Loucy (cell line): ENCODE results near the gene GPX3.
A peak's percentile ranks its signal among the peaks of the same experiment; 100 is the strongest.

Experiments used
- H2AFZ ChIP-seq: fragments of 200-600 bp; sonication (generic); 2 replicates; pipeline ENCODE4 v1.6.0; 2016; ENCODE audit warnings: antibody characterized with exemption, mild to moderate bottlenecking, low read length, moderate library complexity
- H3F3A ChIP-seq: fragments of 200-600 bp; 2 replicates; pipeline ENCODE4 v1.6.0; 2016; ENCODE audit warnings: antibody characterized with exemption, low read depth, mild to moderate bottlenecking
- H3K27me3 ChIP-seq: fragments of 200-600 bp; sonication (generic); 2 replicates; pipeline ENCODE4 v1.6.1; 2014; ENCODE audit warnings: low read length, mild to moderate bottlenecking; ENCODE audit not compliant: insufficient read depth, poor library complexity, severe bottlenecking
- H3K36me3 ChIP-seq: fragments of 200-600 bp; sonication (generic); 2 replicates; pipeline ENCODE4 v1.6.1; 2016; ENCODE audit warnings: low read length; ENCODE audit not compliant: insufficient read depth
- H3K4me1 ChIP-seq: fragments of 200-600 bp; sonication (generic); 2 replicates; pipeline ENCODE4 v1.5.1; 2014; ENCODE audit warnings: low read length, mild to moderate bottlenecking; ENCODE audit not compliant: insufficient read depth, poor library complexity, severe bottlenecking
- H3K4me2 ChIP-seq: fragments of 200-600 bp; sonication (generic); 2 replicates; pipeline ENCODE4 v1.6.0; 2014; ENCODE audit warnings: antibody characterized with exemption, low read length, low read depth, mild to moderate bottlenecking; ENCODE audit not compliant: poor library complexity, severe bottlenecking
- H3K4me3 ChIP-seq: fragments of 200-600 bp; sonication (generic); 2 replicates; pipeline ENCODE4 v1.5.1; 2014; ENCODE audit warnings: low read length, mild to moderate bottlenecking, mixed read lengths; ENCODE audit not compliant: poor library complexity, severe bottlenecking
- H3K79me2 ChIP-seq: fragments of 200-600 bp; sonication (generic); 2 replicates; pipeline ENCODE4 v1.6.1; 2014; ENCODE audit warnings: low read length; ENCODE audit not compliant: insufficient read depth
- H3K9ac ChIP-seq: fragments of 200-600 bp; sonication (generic); 2 replicates; pipeline ENCODE4 v1.6.0; 2014; ENCODE audit warnings: mild to moderate bottlenecking, low read depth, low read length, moderate library complexity; ENCODE audit not compliant: poor library complexity, severe bottlenecking
- H3K9me2 ChIP-seq: fragments of 200-600 bp; sonication (generic); replicated peaks from 2 replicates; pipeline ENCODE4 v1.6.1; 2016; ENCODE audit warnings: low read depth, low read length, mixed read lengths
- H3K9me3 ChIP-seq: fragments of 200-600 bp; sonication (generic); 2 replicates; pipeline ENCODE4 v1.6.1; 2014; ENCODE audit warnings: mild to moderate bottlenecking, antibody characterized with exemption, low read length, low read depth; ENCODE audit not compliant: insufficient read depth
- H4K20me1 ChIP-seq: fragments of 200-600 bp; sonication (generic); 2 replicates; pipeline ENCODE4 v1.6.0; 2014; ENCODE audit warnings: antibody characterized with exemption, low read length, mild to moderate bottlenecking; ENCODE audit not compliant: insufficient read depth, poor library complexity, severe bottlenecking
- EZH2phosphoT487 ChIP-seq: fragments of 200-600 bp; IDR thresholded peaks from 2 replicates; pipeline ENCODE4 v1.6.1; 2018; ENCODE audit warnings: antibody characterized with exemption, mild to moderate bottlenecking, moderate library complexity, borderline replicate concordance
- TF ChIP-seq, protein P1 (sequence below): fragments of 200-600 bp; sonication (generic); conservative IDR thresholded peaks from 2 replicates; pipeline ENCODE4 v1.5.1; 2014; ENCODE audit warnings: mild to moderate bottlenecking, antibody characterized with exemption, low read length

Gene GPX3

DNA sequence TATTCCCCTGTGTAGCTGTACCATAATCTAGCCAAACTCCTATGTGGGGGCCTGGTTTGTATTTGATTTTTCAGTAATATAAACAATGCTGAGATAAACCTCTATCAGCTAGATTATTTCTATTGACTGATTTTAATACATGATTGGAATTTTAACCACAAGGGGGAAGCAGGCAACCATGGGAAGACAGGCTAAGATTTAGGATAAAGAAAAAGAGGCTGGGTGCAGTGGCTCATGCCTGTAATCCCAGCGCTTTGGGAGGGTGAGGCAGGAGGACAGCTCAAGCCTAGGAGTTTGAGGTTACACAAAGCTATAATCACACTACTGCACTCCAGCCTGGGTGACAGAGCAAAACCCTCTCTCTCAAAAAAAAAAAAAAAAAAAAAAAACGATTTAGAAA is 18.1 kb upstream of the GPX3 start:
- H3K4me1 ChIP-seq = no peaks in the 10 kb centered on the region
- peaks cover 7% of the 10 kb centered on the region for H3K27me3 ChIP-seq
- no peaks in the 10 kb centered on the region for H3K79me2 ChIP-seq
- TF ChIP-seq EZH2phosphoT487 = no peak
- TF ChIP-seq, protein P1, sequence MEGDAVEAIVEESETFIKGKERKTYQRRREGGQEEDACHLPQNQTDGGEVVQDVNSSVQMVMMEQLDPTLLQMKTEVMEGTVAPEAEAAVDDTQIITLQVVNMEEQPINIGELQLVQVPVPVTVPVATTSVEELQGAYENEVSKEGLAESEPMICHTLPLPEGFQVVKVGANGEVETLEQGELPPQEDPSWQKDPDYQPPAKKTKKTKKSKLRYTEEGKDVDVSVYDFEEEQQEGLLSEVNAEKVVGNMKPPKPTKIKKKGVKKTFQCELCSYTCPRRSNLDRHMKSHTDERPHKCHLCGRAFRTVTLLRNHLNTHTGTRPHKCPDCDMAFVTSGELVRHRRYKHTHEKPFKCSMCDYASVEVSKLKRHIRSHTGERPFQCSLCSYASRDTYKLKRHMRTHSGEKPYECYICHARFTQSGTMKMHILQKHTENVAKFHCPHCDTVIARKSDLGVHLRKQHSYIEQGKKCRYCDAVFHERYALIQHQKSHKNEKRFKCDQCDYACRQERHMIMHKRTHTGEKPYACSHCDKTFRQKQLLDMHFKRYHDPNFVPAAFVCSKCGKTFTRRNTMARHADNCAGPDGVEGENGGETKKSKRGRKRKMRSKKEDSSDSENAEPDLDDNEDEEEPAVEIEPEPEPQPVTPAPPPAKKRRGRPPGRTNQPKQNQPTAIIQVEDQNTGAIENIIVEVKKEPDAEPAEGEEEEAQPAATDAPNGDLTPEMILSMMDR = peak; percentile 25; the same call in 1 of the 2 replicates
- H3K4me2 ChIP-seq = no peak overlapping the region
- H3K4me3 ChIP-seq = no peak overlapping the region
- H3F3A ChIP-seq = no peaks in the 10 kb centered on the region
- no peaks in the 10 kb centered on the region for H3K9me3 ChIP-seq
- no peaks in the 10 kb centered on the region for H3K9me2 ChIP-seq
- H2AFZ ChIP-seq = no peak overlapping the region
- no peak overlapping the region for H3K9ac ChIP-seq
- H3K36me3 ChIP-seq = no peaks in the 10 kb centered on the region
- H4K20me1 ChIP-seq = no peaks in the 10 kb centered on the region

DNA sequence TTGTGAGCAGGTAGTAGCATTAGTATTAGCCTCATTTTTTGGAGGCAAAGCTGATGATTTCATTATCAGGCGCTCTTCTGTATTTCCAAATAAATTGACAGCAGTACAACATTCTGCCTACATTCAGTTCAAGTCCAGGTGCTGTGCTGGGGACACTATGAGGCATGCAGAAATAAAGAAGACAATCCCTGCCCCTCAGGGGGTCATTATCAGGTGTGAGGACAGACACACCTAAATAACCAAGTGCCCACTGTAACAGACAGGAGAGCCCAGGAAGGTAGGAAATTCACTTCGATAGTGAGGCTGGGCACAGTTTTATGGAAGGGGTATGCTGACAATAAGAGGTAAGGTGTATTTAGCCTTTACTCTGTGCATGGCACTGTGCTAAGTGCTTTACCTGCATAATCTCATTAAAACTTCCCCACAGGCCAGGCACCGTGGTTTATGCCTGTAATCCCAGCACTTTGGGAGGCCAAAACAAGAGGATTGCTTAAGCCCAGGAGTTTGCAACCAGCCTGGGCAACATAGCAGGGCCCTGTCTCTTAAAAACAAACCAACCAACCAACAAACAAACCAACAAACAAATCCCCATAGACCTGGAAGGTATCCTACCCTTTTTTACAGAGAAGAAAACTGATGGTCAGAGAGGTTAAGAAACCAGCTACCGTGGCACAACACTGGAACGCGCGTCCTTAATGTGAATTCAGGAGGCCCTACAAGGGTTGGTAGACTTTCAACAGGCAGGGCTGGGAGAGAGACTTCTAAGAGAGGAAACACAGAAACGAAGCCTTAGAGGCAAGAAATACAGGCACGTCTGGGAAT is 17.5 kb upstream of the GPX3 start:
- Histone ChIP-seq H3K79me2 (no peaks in the 10 kb centered on the region), H3K9me2 (no peaks in the 10 kb centered on the region), H3K4me3 (no peak overlapping the region), H3K4me1 (no peaks in the 10 kb centered on the region), H3K9ac (no peak overlapping the region), H3K27me3 (peaks cover 7% of the 10 kb centered on the region), H3K9me3 (no peaks in the 10 kb centered on the region), H2AFZ (no peak overlapping the region), H3K4me2 (no peak overlapping the region), H3F3A (no peaks in the 10 kb centered on the region), H4K20me1 (no peaks in the 10 kb centered on the region), H3K36me3 (no peaks in the 10 kb centered on the region)
- no peak for TF ChIP-seq EZH2phosphoT487
- TF ChIP-seq, protein P1 = no peak

DNA sequence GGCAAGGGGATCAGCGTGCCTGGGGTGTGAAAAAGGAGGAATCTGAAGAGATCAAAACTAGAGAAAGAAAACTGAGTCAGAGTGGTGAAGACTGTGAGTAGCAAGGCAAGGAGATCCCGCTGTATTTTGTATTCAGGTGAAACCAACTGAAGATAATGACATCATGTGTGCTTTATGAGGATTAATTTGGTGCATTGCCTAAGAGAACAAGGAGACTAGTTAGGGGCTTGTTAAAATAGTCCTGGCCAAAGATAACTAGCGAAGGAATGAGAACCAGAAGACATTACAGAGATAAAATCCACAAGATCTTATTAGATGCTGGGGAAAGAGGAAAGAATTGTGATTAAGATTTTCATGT is 16.9 kb upstream of the GPX3 start:
- Histone ChIP-seq H3K4me2 (no peak overlapping the region), H3K9me2 (no peaks in the 10 kb centered on the region), H3K4me3 (no peak overlapping the region), H4K20me1 (no peaks in the 10 kb centered on the region), H3K79me2 (no peaks in the 10 kb centered on the region), H3F3A (no peaks in the 10 kb centered on the region), H3K9me3 (no peaks in the 10 kb centered on the region), H3K36me3 (no peaks in the 10 kb centered on the region), H3K9ac (no peak overlapping the region), H3K4me1 (no peaks in the 10 kb centered on the region), H2AFZ (no peak overlapping the region), H3K27me3 (peaks cover 7% of the 10 kb centered on the region)
- TF ChIP-seq, protein P1 = no peak
- TF ChIP-seq EZH2phosphoT487 = no peak
